ENCODE results near the gene TXNDC17.
A peak's percentile ranks its signal among the peaks of the same experiment; 100 is the strongest.

TXNDC17 gene

DNA sequence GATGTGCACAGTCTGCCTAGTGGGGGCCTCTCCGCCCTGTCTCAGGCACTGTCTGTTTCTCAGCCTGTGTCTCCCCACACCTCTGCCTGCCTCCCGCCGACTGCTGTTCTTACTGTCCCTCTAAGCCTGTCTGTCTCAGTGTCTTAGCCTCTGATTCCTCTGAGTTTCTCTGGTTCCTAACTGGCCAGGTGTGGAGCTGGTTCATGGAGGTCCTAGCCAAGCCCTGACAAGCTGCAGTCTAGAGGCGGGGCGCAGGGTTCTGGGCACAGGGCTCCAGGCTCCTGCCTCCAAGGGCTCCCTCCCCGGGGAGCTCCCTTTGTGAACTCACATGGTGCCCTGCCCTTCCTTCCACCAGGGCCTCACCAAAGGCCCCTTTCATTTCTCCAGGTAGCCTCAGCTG is 30.1 kb downstream of the TXNDC17 start:
- CTCF ChIA-PET: interaction anchor here (0.9 to 1.8 kb wide), 5 partner anchors 9 to 244 kb away, joined by 3 to 6 read pairs (median 3); no protein-coding TSS in a partner anchor

DNA sequence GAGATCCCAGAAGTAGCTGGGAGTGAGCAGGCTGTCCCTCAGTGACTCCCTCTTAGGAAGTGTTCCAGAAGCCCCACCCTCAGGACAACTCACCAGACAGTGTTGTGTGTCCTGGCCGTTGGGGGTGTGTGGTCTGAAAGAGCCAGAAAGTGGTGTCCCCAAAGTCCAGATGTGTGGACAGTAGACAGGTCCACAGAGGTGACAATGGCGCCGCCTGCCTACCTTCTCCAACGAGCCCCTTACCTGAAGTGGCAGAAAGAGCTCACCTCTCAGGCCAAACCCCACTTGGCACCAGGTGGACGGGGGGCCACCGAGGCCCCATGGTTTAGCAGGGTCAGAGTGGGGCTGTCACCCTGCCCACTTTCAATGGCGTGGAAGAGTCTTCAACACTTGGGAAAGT is 30.6 kb downstream of the TXNDC17 start:
- H3K4me3 ChIP-seq (ENCODE audit: low read depth, low read length): no peak overlapping the region
- ChIA-PET POLR2A (no interaction called here), CTCF (interaction anchor here (0.9 to 1.8 kb wide), 5 partner anchors 8 to 332 kb away, joined by 3 to 7 read pairs (median 3); no protein-coding TSS in a partner anchor)
- TF ChIP-seq, protein P1, sequence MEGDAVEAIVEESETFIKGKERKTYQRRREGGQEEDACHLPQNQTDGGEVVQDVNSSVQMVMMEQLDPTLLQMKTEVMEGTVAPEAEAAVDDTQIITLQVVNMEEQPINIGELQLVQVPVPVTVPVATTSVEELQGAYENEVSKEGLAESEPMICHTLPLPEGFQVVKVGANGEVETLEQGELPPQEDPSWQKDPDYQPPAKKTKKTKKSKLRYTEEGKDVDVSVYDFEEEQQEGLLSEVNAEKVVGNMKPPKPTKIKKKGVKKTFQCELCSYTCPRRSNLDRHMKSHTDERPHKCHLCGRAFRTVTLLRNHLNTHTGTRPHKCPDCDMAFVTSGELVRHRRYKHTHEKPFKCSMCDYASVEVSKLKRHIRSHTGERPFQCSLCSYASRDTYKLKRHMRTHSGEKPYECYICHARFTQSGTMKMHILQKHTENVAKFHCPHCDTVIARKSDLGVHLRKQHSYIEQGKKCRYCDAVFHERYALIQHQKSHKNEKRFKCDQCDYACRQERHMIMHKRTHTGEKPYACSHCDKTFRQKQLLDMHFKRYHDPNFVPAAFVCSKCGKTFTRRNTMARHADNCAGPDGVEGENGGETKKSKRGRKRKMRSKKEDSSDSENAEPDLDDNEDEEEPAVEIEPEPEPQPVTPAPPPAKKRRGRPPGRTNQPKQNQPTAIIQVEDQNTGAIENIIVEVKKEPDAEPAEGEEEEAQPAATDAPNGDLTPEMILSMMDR (IDR thresholded peaks at IDR 0.05; ENCODE audit: insufficient read depth, low read length, missing control alignments): no peak
- no peak for DNase-seq (ENCODE audit: low read depth, low spot score)

More for the DNA sequence above, 30.1 kb downstream of the TXNDC17 start:
- TF ChIP-seq, protein P1 (IDR thresholded peaks at IDR 0.05; ENCODE audit: insufficient read depth, low read length, missing control alignments): no peak
- H3K4me3 ChIP-seq (ENCODE audit: low read depth, low read length): no peak overlapping the region
- DNase-seq (ENCODE audit: low read depth, low spot score): no peak
- POLR2A ChIA-PET: no interaction called here

DNA sequence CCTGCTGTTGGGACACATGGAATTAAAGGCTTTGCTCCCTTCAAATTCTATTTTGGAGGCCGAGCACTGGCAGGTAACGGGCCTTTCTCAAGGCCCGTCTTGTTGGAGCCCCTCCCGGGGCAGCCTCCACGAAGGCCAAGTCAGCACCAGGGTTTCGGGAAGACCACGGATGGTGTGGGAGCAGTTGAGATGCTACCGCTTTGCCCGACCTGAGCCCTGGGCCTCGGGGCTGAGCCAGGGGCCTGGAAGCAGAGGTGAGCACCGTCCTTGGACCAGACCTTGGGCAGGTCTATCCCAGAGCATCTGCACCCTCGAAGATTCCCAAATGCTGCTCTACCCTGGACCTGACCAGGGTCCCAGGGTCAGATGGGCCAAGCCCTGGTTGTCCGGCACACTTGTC is 33.7 kb downstream of the TXNDC17 start:
- H3K4me3 ChIP-seq (ENCODE audit: low read depth, low read length): no peak overlapping the region
- CTCF ChIA-PET: interaction anchor here (3.7 kb wide), 1 partner anchor 8 kb away, joined by 26 read pairs; no protein-coding TSS in a partner anchor
- DNase-seq (ENCODE audit: low read depth, low spot score): no peak
- POLR2A ChIA-PET: no interaction called here
- TF ChIP-seq, protein P1 (IDR thresholded peaks at IDR 0.05; ENCODE audit: insufficient read depth, low read length, missing control alignments): no peak

DNA sequence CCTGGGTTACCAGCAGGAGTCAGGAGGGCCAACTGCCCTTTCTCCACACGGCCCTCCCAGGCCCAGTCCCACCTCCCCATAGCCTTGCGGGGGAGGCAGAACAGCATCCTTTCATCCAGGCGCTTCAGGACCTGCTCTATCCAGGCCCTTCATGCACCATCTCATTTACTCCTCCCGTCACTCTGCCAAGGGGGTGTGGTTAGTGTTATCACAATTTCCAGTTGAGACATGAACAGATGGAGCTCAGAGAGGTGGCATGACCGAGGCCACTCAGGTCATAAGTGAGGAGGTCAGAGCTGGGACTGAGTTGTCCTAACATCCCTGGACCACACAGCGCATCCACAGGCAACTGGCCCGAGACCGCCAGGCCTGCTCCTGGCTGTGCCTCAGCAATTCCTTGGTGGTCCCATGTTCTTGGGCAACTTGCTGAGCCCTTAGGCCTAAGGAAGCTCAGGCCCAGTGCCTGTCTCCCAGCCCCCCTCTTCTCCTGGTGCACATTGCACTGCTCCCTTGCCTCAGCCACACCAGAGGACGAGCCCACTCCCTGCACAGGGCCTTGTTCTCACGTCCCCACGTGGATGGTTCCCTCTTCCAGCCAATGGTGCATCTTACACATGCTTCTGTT is 34.5 kb downstream of the TXNDC17 start:
- TF ChIP-seq, protein P1 (IDR thresholded peaks at IDR 0.05; ENCODE audit: insufficient read depth, low read length, missing control alignments): no peak
- ChIA-PET POLR2A (no interaction called here), CTCF (interaction anchor here (3.7 kb wide), 1 partner anchor 9 kb away, joined by 26 read pairs; no protein-coding TSS in a partner anchor)
- no peak for DNase-seq (ENCODE audit: low read depth, low spot score)
- H3K4me3 ChIP-seq (ENCODE audit: low read depth, low read length): no peak overlapping the region

DNA sequence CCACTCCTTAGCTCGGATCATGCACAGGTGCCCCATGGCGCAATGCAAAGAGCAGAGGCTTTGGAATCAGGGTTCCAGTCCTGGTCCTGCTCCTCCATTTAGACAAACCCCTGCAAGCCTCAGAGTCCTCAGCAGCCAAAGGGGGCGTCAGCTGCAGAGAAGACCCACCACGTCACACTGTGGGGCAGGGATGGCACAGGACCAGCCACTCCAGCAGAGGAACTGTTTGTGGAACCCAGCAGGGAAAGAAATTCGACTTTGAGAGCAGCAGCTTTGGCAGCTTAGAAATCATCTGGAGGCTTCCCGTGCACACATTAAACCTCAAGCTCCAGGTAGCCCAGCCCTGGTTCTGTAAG is 35.9 kb downstream of the TXNDC17 start:
- H3K4me3 ChIP-seq (ENCODE audit: low read depth, low read length): no peak overlapping the region
- ChIA-PET CTCF (interaction anchor here (1.1 to 3.7 kb wide), 2 partner anchors 10 to 167 kb away, joined by 4 to 26 read pairs; no protein-coding TSS in a partner anchor), POLR2A (interaction anchor here (0.8 kb wide), 1 partner anchor 10 kb away, joined by 3 read pairs; no protein-coding TSS in a partner anchor)
- DNase-seq (ENCODE audit: low read depth, low spot score): no peak
- TF ChIP-seq, protein P1 (IDR thresholded peaks at IDR 0.05; ENCODE audit: insufficient read depth, low read length, missing control alignments): no peak

DNA sequence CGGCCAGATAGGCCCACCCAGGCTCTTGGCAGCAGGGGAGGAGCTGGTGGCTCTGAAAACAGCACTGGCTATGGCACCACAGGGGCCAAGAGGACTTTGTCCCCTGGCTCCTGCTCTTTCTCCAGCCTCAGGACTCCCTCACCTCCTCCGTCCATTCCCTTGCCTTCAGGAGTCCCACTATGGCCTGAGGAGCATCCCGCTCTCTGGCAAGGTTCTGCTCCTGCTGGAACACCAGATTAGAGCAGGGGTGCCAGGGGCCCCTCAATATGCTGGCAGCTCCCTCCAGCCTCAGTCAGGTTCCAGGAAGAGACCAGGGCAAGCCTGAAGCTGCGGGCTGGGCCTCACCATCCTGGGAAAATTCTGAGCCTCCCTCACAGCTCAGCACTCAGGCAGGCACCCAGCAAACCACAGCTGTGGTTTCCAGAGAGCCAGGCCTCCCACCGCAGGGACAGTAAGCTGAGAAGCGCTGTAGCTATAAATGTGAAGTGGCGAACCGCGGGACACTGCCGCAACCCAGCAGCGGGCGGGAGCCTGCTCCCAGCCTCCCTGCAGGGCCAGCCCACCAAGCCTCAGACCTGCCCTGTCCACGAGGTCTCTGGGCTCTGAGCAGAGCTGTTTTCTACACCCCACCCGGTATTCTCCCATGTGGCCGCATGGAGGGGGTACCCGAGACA is 36.4 kb downstream of the TXNDC17 start:
- H3K4me3 ChIP-seq (ENCODE audit: low read depth, low read length): no peak overlapping the region
- DNase-seq (ENCODE audit: low read depth, low spot score): peak; percentile 10
- TF ChIP-seq, protein P1 (IDR thresholded peaks at IDR 0.05; ENCODE audit: insufficient read depth, low read length, missing control alignments): no peak
- POLR2A ChIA-PET: interaction anchor here (1.0 kb wide), 1 partner anchor 26 kb away, joined by 3 read pairs; the partner anchor contains the start of gene MED31
- CTCF ChIA-PET: interaction anchor here (1.1 to 3.7 kb wide), 2 partner anchors 11 to 166 kb away, joined by 4 to 26 read pairs; no protein-coding TSS in a partner anchor
